ENCODE measurements around the gene NLE1. TPM values are rescaled to one million over a fixed set of nuclear protein-coding genes. Genes with fewer than 3 reads are reported as not detected.

NLE1 gene
- total and polyA plus RNA-seq, 4 donors, result 4.5 to 10.4 (median 5.8) TPM

- Histone ChIP-seq H3K4me1 (ENCODE audit: control insufficient read depth in 1 of 2, insufficient read depth in 2 of 2, low read length in 2 of 2) (no peaks in the 10 kb centered on the region), H3K36me3 (ENCODE audit: control insufficient read depth in 1 of 2, insufficient read depth in 2 of 2, low read length in 1 of 2) (no peaks in the 10 kb centered on the region), H3K27me3 (ENCODE audit: control insufficient read depth in 1 of 2, insufficient read depth in 2 of 2, low read length in 1 of 2) (no peaks in the 10 kb centered on the region), H3K4me3 (ENCODE audit: low read length in 2 of 2) (peak overlapping the region; percentile 82 to 90), H3K27ac (ENCODE audit: low read depth in 1 of 2, low read length in 2 of 2) (peak overlapping the region in 1 of 2 donors; percentile 82), H3K9me3 (ENCODE audit: control insufficient read depth, low read length) (no peaks in the 10 kb centered on the region)
- intact Hi-C loops (cut with DNase I), result loop anchor here (2.0 to 5.0 kb wide), 6 partner anchors 28 to 128 kb away; partner anchors contain the start of genes CCT6B (in 2 of the 2), ZNF830 (in 2 of the 2) and LIG3 (in 1 of the 2)
- peak; percentile 98 for ATAC-seq (ENCODE audit: low FRiP score)
- peak; percentile 90 to 96 for DNase-seq
- 0% methylated on average over 24 to 80 of the region's 80 CpGs for WGBS, 2 donors
These were observed 53.1 kb downstream of the NLE1 start for GRCh38 chr17:35088881-35089585.

DNA sequence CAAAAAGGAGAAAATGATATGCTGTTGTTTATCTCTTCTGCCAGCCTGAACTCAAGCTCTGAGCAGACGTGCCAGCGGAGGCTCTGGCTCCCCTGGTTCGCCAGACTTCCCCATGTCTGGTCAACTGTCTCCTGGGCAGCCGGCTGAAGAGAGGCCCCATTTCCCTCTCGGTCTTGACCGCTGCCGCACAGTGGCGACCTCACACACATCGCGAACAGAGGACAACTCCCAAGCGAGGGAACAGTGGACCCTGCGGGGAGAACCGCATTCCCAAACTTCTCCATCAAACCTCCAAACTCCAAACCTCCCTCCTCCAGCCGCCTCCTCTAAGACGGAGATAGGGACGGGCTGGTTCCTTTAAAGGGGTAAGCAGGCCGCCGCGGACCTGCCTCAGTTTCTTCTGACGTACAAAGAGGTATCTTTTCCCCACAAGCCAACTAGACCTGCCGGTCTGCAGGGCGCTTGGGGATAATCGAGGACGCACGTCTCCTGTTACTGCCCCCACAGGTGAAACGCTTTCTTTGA lies 53.7 kb downstream of the NLE1 start:
- no peaks in the 10 kb centered on the region for H3K36me3 ChIP-seq (ENCODE audit: control insufficient read depth in 1 of 2, insufficient read depth in 2 of 2, low read length in 1 of 2)
- no peaks in the 10 kb centered on the region for H3K9me3 ChIP-seq (ENCODE audit: control insufficient read depth, low read length)
- intact Hi-C loops (cut with DNase I), result loop anchor here (2.0 to 5.0 kb wide), 6 partner anchors 28 to 128 kb away; partner anchors contain the start of genes CCT6B (in 2 of the 2), ZNF830 (in 2 of the 2) and LIG3 (in 1 of the 2)
- peak overlapping the region in 1 of 2 donors; percentile 82 for H3K27ac ChIP-seq (ENCODE audit: low read depth in 1 of 2, low read length in 2 of 2)
- 0 to 1% methylated on average over 26 of the region's 26 CpGs for WGBS, 2 donors
- peak overlapping the region; percentile 82 to 90 for H3K4me3 ChIP-seq (ENCODE audit: low read length in 2 of 2)
- no peaks in the 10 kb centered on the region for H3K4me1 ChIP-seq (ENCODE audit: control insufficient read depth in 1 of 2, insufficient read depth in 2 of 2, low read length in 2 of 2)
- no peaks in the 10 kb centered on the region for H3K27me3 ChIP-seq (ENCODE audit: control insufficient read depth in 1 of 2, insufficient read depth in 2 of 2, low read length in 1 of 2)
- DNase-seq, result peak; percentile 79 to 84
- ATAC-seq (ENCODE audit: low FRiP score), result peak; percentile 77

- H3K27ac ChIP-seq (ENCODE audit: low read depth in 1 of 2, low read length in 2 of 2), result peak overlapping the region in 1 of 2 donors; percentile 82
- 28 to 29% methylated on average over 9 of the region's 9 CpGs for WGBS, 2 donors
- ATAC-seq (ENCODE audit: low FRiP score) (no peak), DNase-seq (no peak)
- no peaks in the 10 kb centered on the region for H3K27me3 ChIP-seq (ENCODE audit: control insufficient read depth in 1 of 2, insufficient read depth in 2 of 2, low read length in 1 of 2)
- H3K36me3 ChIP-seq (ENCODE audit: control insufficient read depth in 1 of 2, insufficient read depth in 2 of 2, low read length in 1 of 2), result no peaks in the 10 kb centered on the region
- intact Hi-C loops (cut with DNase I), result loop anchor here (2.0 to 5.0 kb wide), 6 partner anchors 29 to 127 kb away; partner anchors contain the start of genes CCT6B (in 2 of the 2), ZNF830 (in 2 of the 2) and LIG3 (in 1 of the 2)
- no peaks in the 10 kb centered on the region for H3K4me1 ChIP-seq (ENCODE audit: control insufficient read depth in 1 of 2, insufficient read depth in 2 of 2, low read length in 2 of 2)
- no peaks in the 10 kb centered on the region for H3K9me3 ChIP-seq (ENCODE audit: control insufficient read depth, low read length)
- H3K4me3 ChIP-seq (ENCODE audit: low read length in 2 of 2), result peak overlapping the region; percentile 82 to 90
These were observed 54.3 kb downstream of the NLE1 start for GRCh38 chr17:35087731-35088355.

DNA sequence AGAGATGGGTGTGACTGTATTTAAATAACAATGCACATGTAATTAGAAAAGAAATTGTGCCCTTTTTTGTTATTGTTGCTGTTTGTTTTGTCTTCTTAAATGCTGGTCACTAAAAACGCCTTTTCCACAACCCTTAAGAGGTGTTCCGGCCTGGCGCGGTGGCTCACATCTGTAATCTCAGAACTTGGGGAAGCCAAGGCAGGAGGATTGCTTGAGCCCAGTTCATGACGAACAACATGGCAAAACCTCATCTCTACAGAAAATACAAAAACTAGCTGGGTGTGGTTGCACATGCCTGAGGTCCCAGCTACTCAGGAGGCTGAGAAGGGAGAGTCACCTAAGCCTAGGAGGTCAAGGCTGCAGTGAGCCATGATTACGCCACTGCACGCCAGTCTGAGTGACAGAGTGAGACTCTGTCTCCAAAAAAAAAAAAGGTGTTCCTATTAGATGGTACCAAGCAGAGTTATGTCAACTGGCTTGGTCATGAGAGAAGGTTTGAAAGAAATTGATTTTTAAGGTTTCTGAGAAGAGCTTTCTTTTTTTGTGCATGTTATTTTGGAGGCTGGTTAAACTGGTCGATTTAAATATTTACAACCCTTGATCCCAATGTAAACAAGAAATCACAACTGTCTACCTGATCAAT lies 55.1 kb downstream of the NLE1 start:
- no peak for DNase-seq
- intact Hi-C loops (cut with DNase I), result loop anchor here (5.0 kb wide), 4 partner anchors 65 to 125 kb away; partner anchors contain the start of genes CCT6B (in 1 of the 2), LIG3 (in 1 of the 2) and ZNF830 (in 1 of the 2)
- Histone ChIP-seq H3K4me3 (ENCODE audit: low read length in 2 of 2) (no peak overlapping the region), H3K9me3 (ENCODE audit: control insufficient read depth, low read length) (no peaks in the 10 kb centered on the region), H3K4me1 (ENCODE audit: control insufficient read depth in 1 of 2, insufficient read depth in 2 of 2, low read length in 2 of 2) (peaks cover 2% of the 10 kb centered on the region in 2 donors), H3K27me3 (ENCODE audit: control insufficient read depth in 1 of 2, insufficient read depth in 2 of 2, low read length in 1 of 2) (no peaks in the 10 kb centered on the region), H3K36me3 (ENCODE audit: control insufficient read depth in 1 of 2, insufficient read depth in 2 of 2, low read length in 1 of 2) (no peaks in the 10 kb centered on the region), H3K27ac (ENCODE audit: low read depth in 1 of 2, low read length in 2 of 2) (no peak overlapping the region)
- no peak for ATAC-seq (ENCODE audit: low FRiP score)
- 91 to 94% methylated on average over 8 of the region's 8 CpGs for WGBS, 2 donors

GRCh38 chr17:35086164-35086563 lies 55.9 kb downstream of the NLE1 start:
- 98 to 99% methylated on average over 8 of the region's 8 CpGs for WGBS, 2 donors
- H3K27ac ChIP-seq (ENCODE audit: low read depth in 1 of 2, low read length in 2 of 2), result no peak overlapping the region
- intact Hi-C loops (cut with DNase I), result loop anchor here (5.0 kb wide), 4 partner anchors 64 to 124 kb away; partner anchors contain the start of genes CCT6B (in 1 of the 2), LIG3 (in 1 of the 2) and ZNF830 (in 1 of the 2)

DNA sequence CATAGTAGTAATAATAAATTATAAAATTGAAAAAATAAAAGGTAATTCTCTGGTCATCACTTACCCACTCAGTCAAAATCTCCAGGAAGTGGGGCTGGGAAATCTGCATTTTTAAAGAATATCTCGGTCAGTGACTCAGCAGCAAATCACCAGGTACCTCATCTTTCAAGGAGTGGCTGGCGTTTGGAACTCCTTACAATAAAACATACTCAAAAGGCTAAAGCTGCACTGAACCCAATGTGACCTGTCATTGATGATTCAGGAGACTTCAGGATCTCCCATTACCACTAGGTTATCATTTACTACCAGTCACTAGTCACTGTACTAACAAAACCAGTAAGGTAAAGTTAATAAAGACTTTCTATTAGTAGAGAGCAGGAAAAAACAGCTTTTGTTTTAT lies 57.1 kb downstream of the NLE1 start:
- Histone ChIP-seq H3K27me3 (ENCODE audit: control insufficient read depth in 1 of 2, insufficient read depth in 2 of 2, low read length in 1 of 2) (no peaks in the 10 kb centered on the region), H3K4me3 (ENCODE audit: low read length in 2 of 2) (no peak overlapping the region), H3K36me3 (ENCODE audit: control insufficient read depth in 1 of 2, insufficient read depth in 2 of 2, low read length in 1 of 2) (no peaks in the 10 kb centered on the region), H3K9me3 (ENCODE audit: control insufficient read depth, low read length) (no peaks in the 10 kb centered on the region), H3K4me1 (ENCODE audit: control insufficient read depth in 1 of 2, insufficient read depth in 2 of 2, low read length in 2 of 2) (peaks cover 2% of the 10 kb centered on the region in 2 donors), H3K27ac (ENCODE audit: low read depth in 1 of 2, low read length in 2 of 2) (no peak overlapping the region)
- no peak for DNase-seq
- 80 to 88% methylated on average over 2 of the region's 2 CpGs for WGBS, 2 donors
- intact Hi-C loops (cut with DNase I), result loop anchor here (5.0 kb wide), 4 partner anchors 63 to 123 kb away; partner anchors contain the start of genes CCT6B (in 1 of the 2), LIG3 (in 1 of the 2) and ZNF830 (in 1 of the 2)
- ATAC-seq (ENCODE audit: low FRiP score), result no peak

More at GRCh38 chr17:35086164-35086563, 55.9 kb downstream of the NLE1 start:
- no peaks in the 10 kb centered on the region for H3K36me3 ChIP-seq (ENCODE audit: control insufficient read depth in 1 of 2, insufficient read depth in 2 of 2, low read length in 1 of 2)
- ATAC-seq (ENCODE audit: low FRiP score) (no peak), DNase-seq (no peak)
- H3K27me3 ChIP-seq (ENCODE audit: control insufficient read depth in 1 of 2, insufficient read depth in 2 of 2, low read length in 1 of 2), result no peaks in the 10 kb centered on the region
- H3K9me3 ChIP-seq (ENCODE audit: control insufficient read depth, low read length), result no peaks in the 10 kb centered on the region
- peaks cover 2% of the 10 kb centered on the region in 2 donors for H3K4me1 ChIP-seq (ENCODE audit: control insufficient read depth in 1 of 2, insufficient read depth in 2 of 2, low read length in 2 of 2)
- no peak overlapping the region for H3K4me3 ChIP-seq (ENCODE audit: low read length in 2 of 2)

GRCh38 chr17:35083071-35083470 lies 59.0 kb downstream of the NLE1 start:
- peaks cover 2% of the 10 kb centered on the region in 2 donors for H3K4me1 ChIP-seq (ENCODE audit: control insufficient read depth in 1 of 2, insufficient read depth in 2 of 2, low read length in 2 of 2)
- DNase-seq (no peak), ATAC-seq (ENCODE audit: low FRiP score) (no peak)
- H3K9me3 ChIP-seq (ENCODE audit: control insufficient read depth, low read length), result no peaks in the 10 kb centered on the region
- no peaks in the 10 kb centered on the region for H3K36me3 ChIP-seq (ENCODE audit: control insufficient read depth in 1 of 2, insufficient read depth in 2 of 2, low read length in 1 of 2)
- H3K27ac ChIP-seq (ENCODE audit: low read depth in 1 of 2, low read length in 2 of 2), result no peak overlapping the region
- no peaks in the 10 kb centered on the region for H3K27me3 ChIP-seq (ENCODE audit: control insufficient read depth in 1 of 2, insufficient read depth in 2 of 2, low read length in 1 of 2)
- intact Hi-C loops (cut with DNase I), result no loop called here
- no peak overlapping the region for H3K4me3 ChIP-seq (ENCODE audit: low read length in 2 of 2)
- 90 to 94% methylated on average over 2 of the region's 2 CpGs for WGBS, 2 donors

DNA sequence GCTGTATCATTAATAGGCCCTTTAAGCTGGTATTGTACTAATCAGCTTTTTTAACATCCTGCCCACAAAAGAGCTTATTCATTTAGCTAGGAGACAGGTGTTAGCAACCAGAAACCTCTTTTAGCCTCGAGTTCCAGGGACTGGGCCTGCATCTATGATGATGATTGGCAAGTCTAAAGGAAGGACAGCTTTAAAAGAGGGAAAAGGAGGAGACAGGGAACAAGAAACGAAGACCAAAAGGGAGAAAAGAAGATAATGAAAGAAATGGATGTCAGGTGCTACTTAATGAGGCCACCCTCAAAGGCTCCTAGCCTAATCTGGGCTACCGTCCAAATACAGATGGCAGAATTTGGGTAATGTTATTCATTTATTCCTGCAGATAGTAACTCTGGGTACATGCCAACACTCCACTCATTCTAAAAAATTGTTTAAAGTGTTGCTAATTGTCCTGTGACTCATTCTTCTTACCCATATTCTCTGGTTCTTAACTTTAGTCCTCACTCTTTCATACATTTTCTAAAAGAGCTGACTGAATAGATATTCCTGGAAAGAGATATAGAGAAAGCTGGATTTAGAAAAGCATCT lies 59.9 kb downstream of the NLE1 start:
- ATAC-seq (ENCODE audit: low FRiP score) (no peak), DNase-seq (no peak)
- Histone ChIP-seq H3K4me1 (ENCODE audit: control insufficient read depth in 1 of 2, insufficient read depth in 2 of 2, low read length in 2 of 2) (peaks cover 2% of the 10 kb centered on the region in 2 donors), H3K27ac (ENCODE audit: low read depth in 1 of 2, low read length in 2 of 2) (no peak overlapping the region), H3K9me3 (ENCODE audit: control insufficient read depth, low read length) (no peaks in the 10 kb centered on the region), H3K36me3 (ENCODE audit: control insufficient read depth in 1 of 2, insufficient read depth in 2 of 2, low read length in 1 of 2) (no peaks in the 10 kb centered on the region), H3K27me3 (ENCODE audit: control insufficient read depth in 1 of 2, insufficient read depth in 2 of 2, low read length in 1 of 2) (no peaks in the 10 kb centered on the region), H3K4me3 (ENCODE audit: low read length in 2 of 2) (no peak overlapping the region)
- 67 to 75% methylated on average over 3 of the region's 3 CpGs for WGBS, 2 donors
- intact Hi-C loops (cut with DNase I), result no loop called here
